Omental fat pad (tissue), 4 donors: ENCODE results near the gene TMEM63C. TPM values are rescaled to one million over a fixed set of nuclear protein-coding genes. Genes with fewer than 3 reads are reported as not detected.

ENCODE experiments used
- ATAC-seq: fragments of 150-250 bp; one replicate; pipeline ENCODE4 v1.9.1; 2016; ENCODE audit warnings: mild to moderate bottlenecking, moderate library complexity; ENCODE audit not compliant: low FRiP score
- DNase-seq: peaks from one replicate; pipeline ENCODE4 v3.0.0-alpha.2; 2019; ENCODE audit warnings: low spot score
- total RNA-seq, 4 donors: library from RNA; depleted of rRNA; stranded (reverse); fragments of >200 nt; gene quantifications; one replicate each; pipeline ENCODE4 v1.1.0, GENCODE V29; 2016
- TF ChIP-seq, protein P1 (sequence below), 3 donors: fragments of 450-650 bp; IDR thresholded peaks; one replicate each; pipeline ENCODE4 v1.5.1; 2016 to 2017; ENCODE audit warnings: antibody characterized with exemption in 3 of 3, mild to moderate bottlenecking in 3 of 3, moderate library complexity in 2 of 3

Gene TMEM63C
- total RNA-seq, 4 donors from 2014 or later = 0.13 TPM; not detected in 3

- DNase-seq (no peak), ATAC-seq (no peak)
- TF ChIP-seq, protein P1, sequence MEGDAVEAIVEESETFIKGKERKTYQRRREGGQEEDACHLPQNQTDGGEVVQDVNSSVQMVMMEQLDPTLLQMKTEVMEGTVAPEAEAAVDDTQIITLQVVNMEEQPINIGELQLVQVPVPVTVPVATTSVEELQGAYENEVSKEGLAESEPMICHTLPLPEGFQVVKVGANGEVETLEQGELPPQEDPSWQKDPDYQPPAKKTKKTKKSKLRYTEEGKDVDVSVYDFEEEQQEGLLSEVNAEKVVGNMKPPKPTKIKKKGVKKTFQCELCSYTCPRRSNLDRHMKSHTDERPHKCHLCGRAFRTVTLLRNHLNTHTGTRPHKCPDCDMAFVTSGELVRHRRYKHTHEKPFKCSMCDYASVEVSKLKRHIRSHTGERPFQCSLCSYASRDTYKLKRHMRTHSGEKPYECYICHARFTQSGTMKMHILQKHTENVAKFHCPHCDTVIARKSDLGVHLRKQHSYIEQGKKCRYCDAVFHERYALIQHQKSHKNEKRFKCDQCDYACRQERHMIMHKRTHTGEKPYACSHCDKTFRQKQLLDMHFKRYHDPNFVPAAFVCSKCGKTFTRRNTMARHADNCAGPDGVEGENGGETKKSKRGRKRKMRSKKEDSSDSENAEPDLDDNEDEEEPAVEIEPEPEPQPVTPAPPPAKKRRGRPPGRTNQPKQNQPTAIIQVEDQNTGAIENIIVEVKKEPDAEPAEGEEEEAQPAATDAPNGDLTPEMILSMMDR (IDR thresholded peaks at IDR 0.05) = no peak
Observed at GRCh38 chr14:77228056-77228455, 46.5 kb downstream of the TMEM63C start.

DNA sequence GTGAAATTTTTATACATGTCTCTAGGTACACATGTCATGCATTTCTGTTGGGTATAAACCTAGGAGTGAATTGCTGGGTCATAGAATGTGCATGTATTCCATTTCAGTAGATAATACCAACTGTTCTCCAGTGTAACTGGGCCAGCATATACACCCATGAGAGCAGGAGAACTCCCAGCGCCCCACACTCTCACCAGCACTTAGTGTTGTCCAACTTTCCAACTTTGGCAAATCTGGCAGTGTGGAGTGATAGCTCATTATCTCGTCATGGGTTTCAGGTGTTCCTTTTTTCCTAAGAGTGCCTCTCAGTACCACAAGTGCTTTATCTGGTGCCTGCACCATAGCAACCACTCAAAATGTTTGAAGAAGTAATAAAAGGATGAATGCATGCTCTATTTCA, 49.3 kb downstream of the TMEM63C start:
- DNase-seq = no peak
- TF ChIP-seq, protein P1 (IDR thresholded peaks at IDR 0.05) = no peak
- no peak for ATAC-seq

GRCh38 chr14:77231721-77232120, 50.1 kb downstream of the TMEM63C start:
- ATAC-seq (no peak), DNase-seq (no peak)
- TF ChIP-seq, protein P1 (IDR thresholded peaks at IDR 0.05) = no peak

- TF ChIP-seq, protein P1 (IDR thresholded peaks at IDR 0.05) = no peak
- ATAC-seq (no peak), DNase-seq (no peak)
Observed at GRCh38 chr14:77236814-77237213, 55.2 kb downstream of the TMEM63C start.

- no peak for ATAC-seq
- TF ChIP-seq, protein P1 (IDR thresholded peaks at IDR 0.05) = no peak
- no peak for DNase-seq
Observed at GRCh38 chr14:77238356-77238755, 56.8 kb downstream of the TMEM63C start.

- ATAC-seq (no peak), DNase-seq (no peak)
- TF ChIP-seq, protein P1 (IDR thresholded peaks at IDR 0.05) = no peak
Observed at GRCh38 chr14:77238996-77239395, 57.4 kb downstream of the TMEM63C start.

- ATAC-seq (no peak), DNase-seq (no peak)
- TF ChIP-seq, protein P1 (IDR thresholded peaks at IDR 0.05) = no peak
Observed at GRCh38 chr14:77239412-77239811, 57.8 kb downstream of the TMEM63C start.
